NCI-H2107 treated with DMSO at 0.1 percent for 48 hours (cell line): Measurements from ENCODE around the gene MAGIX.
A peak's percentile ranks its signal among the peaks of the same experiment; 100 is the strongest.
"Not testable (repeated sequence)": the region's sequence is repeated elsewhere in the genome, so short reads cannot be mapped to it uniquely, and the experiment has no call there.

Source experiments
- DNase-seq: peaks from one replicate; lab custom pipeline; 2025; ENCODE audit not compliant: unreplicated experiment; lab: John Stamatoyannopoulos, UW

The MAGIX gene

DNA sequence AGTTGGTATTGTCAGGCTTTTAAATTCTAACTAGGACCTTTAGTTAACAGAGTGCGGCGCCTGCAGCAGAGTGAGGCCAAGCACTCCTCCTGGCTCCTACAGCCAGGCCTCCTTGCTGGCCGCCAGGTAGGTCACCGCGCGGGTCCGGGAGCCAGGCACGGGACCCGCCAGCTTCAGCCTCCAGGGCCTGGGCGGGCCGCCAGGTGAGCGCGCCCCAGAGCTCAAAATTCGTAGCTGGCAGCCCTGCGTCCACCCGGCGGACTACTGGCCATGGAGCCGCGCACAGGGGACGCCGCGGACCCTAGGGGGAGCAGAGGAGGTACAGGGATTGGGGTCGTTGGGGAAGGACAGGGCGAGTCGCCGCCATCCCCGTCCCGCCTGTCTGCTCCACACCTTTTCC lies at the start of gene MAGIX:
TSS of gene MAGIX (plus strand) at position 139 of the 400 bp plus-strand sequence. CDS start at position 271, 132 bp downstream.
- no peak for DNase-seq

- DNase-seq, result no peak
These were observed 46.5 kb upstream of the MAGIX start for GRCh38 chrX:49116076-49116475.

- DNase-seq, result no peak
These were observed 45.8 kb upstream of the MAGIX start for GRCh38 chrX:49116716-49117115.

DNA sequence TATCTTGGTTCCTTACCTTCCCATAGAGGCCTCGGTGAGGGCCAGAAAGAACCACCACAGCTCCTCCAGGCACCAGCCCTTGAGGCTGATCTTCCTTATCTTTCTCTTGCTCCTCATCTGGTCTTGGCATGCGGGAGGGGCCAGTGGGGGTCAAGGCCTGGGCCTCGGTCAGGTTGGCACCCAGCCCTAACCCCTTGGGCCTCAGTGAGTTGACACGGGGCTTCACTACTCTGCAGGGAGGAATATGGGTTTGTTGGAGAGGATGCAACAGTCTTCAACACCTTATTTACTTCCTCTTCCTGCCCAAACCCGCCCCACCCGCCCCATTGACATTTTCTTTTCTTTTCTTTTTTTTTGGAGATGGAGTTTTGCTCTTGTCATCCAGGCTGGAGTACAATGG lies 45.0 kb upstream of the MAGIX start:
- no peak for DNase-seq

- no peak for DNase-seq
These were observed 42.5 kb upstream of the MAGIX start for GRCh38 chrX:49120091-49120490.

DNA sequence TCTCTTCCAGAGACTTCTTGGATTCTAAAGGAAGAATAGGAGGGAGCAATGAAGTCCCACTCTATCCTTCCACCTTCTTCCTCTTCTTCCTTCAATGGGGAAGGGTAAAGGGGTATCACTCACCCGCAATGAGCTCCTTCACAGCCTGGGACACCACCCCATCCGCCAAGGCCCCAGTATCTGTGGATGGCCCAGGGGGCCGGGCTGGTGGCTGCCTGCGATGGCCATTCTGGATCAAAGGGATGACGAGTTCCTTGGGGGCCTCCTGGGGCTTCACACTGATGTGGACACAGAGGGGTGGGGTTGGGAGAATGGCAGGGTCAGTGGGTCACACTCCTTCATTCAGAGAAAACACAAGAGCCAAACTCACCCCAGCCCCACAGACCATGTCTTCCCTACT lies 40.1 kb upstream of the MAGIX start:
- DNase-seq, result no peak

GRCh38 chrX:49127742-49128258 lies 34.8 kb upstream of the MAGIX start:
- DNase-seq, result not testable (repeated sequence)

GRCh38 chrX:49129427-49129826 lies 33.1 kb upstream of the MAGIX start:
- no peak for DNase-seq

DNA sequence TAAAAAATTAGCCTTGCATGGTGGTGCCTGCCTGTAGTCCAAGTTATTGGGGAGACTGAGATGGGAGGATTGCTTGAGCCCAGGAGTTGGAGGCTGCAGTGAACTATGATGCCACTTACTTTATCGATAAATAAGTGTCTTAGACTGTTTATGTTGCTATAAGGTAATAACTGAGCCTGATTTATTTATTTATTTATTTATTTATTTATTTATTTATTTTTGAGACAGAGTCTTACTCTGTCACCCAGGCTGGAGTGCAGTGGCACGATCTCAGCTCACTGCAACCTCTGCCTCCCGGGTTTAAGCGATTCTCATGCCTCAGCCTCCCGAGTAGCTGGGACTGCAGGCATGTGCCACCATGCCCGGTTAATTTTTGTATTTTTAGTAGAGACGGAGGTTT lies 30.3 kb upstream of the MAGIX start:
- DNase-seq, result not testable (repeated sequence)

GRCh38 chrX:49133759-49134158 lies 28.8 kb upstream of the MAGIX start:
- DNase-seq, result no peak

DNA sequence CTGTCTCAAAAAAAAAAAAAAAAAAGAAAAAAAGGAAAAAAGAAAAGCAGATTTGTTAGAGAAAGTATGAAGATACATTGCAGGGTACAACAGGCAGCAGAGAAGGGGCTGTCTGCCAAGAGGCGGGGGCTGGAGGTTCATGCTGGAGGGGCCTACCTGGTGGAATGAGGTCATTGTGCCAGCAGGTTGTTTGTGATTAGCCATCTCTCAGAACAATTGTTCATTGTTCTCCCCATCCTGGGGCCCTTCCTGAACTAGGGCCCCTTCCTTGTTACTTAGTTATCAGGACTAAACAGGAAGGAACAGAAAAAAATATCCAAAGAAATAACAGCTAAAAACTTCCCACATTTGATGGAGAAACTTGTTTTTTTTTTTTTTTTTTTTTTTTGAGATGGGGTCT lies 25.1 kb upstream of the MAGIX start:
- DNase-seq, result no peak

DNA sequence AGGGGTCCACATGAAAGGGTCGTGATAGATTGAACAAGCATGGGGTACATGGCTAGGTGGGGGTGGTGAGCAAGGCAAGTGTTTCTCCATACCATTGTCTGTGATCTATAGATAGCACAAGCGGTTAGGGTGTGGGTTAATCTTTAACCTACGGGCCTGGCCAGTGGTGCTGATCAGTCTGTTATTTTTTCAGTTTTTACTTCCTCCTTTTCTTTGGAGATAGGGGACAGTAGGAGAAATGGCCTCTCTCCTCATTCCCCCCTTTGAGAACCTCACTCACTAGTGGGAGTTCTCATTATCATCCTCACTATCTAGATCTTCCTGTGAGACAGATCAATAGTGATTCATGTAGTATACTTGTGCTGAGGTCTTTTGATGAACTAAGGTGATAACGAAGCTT lies 22.8 kb upstream of the MAGIX start:
- no peak for DNase-seq

DNA sequence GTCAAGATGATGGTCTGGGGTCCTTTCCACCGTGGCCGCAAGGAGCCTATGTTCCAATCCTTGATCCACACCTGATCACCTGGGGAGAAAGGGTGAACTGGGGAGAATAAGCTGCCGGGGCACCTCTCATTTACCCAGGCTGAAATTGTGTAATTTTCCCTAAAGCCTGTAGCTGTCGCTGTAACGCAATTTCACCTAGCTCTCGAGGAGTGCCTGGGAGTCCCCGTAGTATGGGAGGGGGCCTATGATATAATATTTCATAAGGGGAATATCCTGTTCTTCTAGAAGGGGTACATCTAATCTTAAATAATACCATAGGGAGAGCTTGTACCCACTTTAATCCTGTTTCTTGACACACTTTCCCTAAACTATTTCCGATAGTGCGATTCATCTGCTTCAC lies 20.3 kb upstream of the MAGIX start:
- DNase-seq, result not testable (repeated sequence)

DNA sequence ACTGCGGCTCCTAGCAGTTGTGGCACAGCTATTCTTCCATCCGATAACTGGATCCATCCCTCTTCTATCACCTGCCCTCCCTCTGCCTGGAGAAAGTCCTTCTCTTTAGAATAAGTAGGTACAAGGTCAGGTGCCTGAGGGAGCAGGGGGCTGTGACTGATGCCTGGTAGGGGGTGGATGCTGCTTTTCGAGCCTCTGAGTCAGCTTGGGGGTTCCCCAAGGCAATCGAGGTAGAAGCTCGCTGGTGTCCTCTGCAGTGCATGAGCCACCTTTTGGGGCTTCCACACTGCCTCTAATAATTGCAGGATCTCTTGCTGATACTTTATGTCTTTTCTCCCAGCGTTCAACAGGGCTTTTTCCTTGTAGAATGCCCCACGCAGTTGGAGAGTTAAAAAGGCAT lies 19.4 kb upstream of the MAGIX start:
- DNase-seq, result not testable (repeated sequence)

GRCh38 chrX:49147282-49147681 lies 15.3 kb upstream of the MAGIX start:
- DNase-seq, result no peak

GRCh38 chrX:49147936-49148335 lies 14.6 kb upstream of the MAGIX start:
- no peak for DNase-seq

GRCh38 chrX:49148390-49149100 lies 14.0 kb upstream of the MAGIX start:
- not testable (repeated sequence) for DNase-seq

DNA sequence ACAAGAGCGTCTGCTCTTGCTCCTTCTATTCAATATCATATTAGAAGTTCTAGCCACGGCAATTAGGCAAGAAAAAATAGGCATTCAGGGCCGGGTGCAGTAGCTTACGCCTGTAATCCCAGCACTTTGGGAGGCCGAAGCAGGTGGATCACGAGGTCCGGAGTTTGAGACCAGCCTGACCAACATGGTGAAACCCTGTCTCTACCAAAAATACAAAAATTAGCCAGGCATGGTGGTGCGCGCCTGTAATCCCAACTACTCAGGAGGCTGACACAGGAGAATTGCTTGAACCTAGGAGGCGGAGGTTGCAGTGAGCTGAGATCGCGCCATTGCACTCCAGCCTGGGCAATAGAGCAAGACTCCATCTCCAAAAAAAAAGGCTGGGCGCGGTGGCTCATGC lies 13.3 kb upstream of the MAGIX start:
- not testable (repeated sequence) for DNase-seq

DNA sequence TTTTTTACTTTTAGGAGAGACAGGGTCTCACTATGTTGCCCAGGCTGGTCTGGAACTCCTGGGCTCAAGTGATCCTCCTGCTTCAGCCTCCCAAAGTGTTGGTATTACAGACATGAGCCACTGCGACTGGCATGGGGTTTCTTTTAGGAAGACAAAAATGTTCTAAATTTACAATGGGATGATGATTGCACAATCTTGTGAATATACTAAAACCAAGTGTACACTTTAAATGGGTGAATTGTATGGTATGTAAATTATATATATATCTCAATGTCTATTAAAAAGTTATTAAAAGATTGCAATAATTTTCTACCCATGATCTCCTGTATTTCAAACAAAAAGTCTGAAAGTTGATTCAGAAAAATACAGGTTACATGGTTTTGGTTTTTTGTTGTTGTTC lies 9.1 kb upstream of the MAGIX start:
- no peak for DNase-seq

DNA sequence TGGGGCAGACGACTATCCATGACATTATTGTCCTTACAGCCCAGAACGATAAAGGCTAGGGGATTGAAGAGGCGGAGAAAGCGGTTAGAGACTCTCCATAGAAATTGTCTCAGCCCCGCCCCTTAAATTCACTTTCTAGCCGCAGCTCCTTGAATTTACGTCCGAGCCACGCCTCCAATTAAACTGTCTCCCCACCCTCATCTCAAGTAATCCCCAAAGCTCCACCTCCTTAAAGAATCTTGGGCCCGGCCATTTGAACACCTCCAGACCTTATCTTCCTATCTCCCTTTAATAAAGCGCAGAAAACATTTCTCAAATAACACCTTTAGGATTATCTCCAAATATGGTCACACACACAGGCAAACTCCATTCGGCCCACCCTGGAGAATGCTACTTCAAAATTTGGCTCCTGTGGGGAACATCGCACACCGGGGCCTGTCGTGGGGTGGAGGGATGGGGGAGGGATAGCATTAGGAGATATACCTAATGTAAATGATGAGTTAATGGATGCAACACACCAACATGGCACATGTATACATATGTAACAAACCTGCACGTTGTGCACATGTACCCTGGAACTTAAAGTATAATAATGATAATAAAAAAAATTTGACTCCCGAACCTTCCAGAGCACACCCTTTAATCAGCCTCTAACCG lies 7.2 kb upstream of the MAGIX start:
- peak; percentile 64 for DNase-seq

DNA sequence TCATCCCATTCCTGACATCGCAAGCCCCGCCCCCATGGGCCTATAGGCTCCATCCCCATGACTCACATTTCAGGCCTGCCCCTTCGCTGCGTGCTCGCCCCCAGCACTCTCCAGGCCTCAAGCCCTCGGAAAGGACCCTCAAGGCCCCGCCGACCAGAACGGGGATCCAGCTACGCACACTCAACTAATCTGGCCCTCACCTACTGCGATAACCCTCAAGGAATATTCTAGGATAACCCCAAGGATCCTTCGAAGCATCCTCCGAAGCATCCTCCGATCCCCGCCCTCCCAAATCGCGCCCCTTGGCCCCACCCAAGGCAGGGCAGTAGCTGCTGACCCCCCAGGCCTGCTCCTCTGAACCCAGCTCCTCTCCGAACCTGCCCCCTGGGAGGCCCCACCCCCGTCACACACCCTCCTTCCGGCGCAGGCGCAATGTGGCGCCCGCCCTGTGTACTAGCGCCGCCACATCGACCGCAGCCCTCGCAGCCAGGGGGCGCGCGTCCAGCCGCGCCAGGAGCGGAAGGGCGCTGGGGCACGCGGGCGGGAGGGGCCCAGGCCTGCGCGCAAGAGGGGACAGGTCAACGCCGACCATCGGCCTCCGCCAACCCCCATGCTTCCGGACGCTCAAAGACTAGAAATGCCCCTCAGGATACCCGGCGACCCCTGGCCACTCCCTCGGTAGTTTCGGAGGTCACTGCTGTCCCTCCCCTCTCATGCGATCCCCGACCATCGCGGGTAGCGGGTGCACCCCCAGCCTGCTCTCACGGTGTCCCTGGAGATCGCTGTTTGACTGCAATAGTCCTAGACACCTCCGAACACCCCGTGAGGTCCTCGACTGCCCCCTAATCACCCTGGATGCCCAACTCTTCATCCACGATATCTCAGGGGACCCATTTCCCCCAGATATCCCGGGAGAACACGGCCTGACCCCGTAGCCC lies 6.4 kb upstream of the MAGIX start:
- peak; percentile 86 for DNase-seq
